ENCODE data around the gene GPR179.
A peak's percentile ranks its signal among the peaks of the same experiment; 100 is the strongest.
"Not testable (repeated sequence)": the region's sequence is repeated elsewhere in the genome, so short reads cannot be mapped to it uniquely, and the experiment has no call there.

Gene GPR179

GRCh38 chr17:38322897-38323296 lies 20.9 kb downstream of the GPR179 start:
- no peak for DNase-seq

- peak; percentile 81 for DNase-seq
Measured at GRCh38 chr17:38322156-38322779, 21.5 kb downstream of the GPR179 start.

- DNase-seq: no peak
Measured at GRCh38 chr17:38320482-38320881, 23.3 kb downstream of the GPR179 start.

- DNase-seq: no peak
Measured at GRCh38 chr17:38317081-38317480, 26.7 kb downstream of the GPR179 start.

DNA sequence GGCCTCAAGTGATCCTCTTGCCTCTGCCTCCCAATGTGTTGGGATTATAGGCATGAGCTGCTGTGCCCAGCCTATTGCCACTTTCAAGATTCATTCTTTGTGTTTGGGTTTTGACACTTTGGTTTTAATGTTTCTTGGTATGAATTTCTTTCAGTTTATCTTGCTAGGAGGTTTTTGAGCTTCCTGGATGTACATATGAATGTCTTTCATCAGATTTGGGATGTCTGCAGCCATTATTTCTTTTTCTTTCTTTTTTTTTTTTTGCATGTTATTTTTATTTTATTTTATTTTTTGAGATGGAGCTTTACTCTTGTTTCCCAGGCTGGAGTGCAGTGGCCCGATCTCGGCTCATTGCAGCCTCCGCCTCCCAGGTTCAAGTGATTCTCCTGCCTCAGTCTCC lies 28.3 kb downstream of the GPR179 start:
- DNase-seq: no peak

- DNase-seq: peak; percentile 97
Measured at GRCh38 chr17:38296834-38297517, 46.8 kb downstream of the GPR179 start, which contains the start of gene MRPL45. Gene MRPL45 (plus strand): TSS chr17:38297168. CDS start chr17:38297184, 16 bp downstream.

DNA sequence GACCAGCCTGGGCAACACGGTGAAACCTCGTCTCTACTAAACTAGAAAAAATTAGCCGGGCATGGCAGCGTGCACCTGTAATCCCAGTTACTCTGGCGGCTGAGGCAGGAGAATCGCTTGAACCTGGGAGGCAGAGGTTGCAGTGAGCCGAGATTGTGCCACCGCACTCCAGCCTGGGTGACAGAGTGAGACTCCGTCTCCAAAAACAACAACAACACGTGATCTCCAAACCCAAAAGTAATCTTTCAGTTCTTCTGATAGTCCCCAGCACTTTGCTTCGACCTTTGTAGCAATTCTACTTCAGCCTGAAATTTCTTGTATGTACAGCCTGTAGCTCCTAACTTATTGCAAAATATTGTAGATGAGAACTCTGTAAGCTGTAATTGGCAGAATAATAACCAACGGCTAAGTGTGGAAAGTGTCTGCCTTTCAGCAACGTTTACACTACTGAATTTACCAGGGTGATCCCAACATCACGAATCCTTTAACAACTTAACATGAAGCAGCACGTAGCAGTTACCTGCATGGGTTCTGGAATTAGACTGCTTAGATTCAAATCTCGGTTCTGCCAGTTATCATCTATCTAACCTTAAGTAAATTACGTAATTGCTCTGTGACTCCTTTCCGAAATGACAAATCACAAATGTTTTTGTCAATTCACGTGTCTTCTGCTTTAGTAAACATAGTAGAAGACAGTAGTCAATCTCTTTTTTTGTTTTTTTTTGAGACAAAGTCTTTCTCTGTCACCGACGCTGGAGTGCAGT lies 48.0 kb downstream of the GPR179 start:
- not testable (repeated sequence) for DNase-seq

GRCh38 chr17:38289760-38290159 lies 54.0 kb downstream of the GPR179 start:
- not testable (repeated sequence) for DNase-seq

- DNase-seq: not testable (repeated sequence)
Measured at GRCh38 chr17:38288217-38288827, 55.4 kb downstream of the GPR179 start.

- peak; percentile 48 for DNase-seq
Measured at GRCh38 chr17:38286501-38287091, 57.2 kb downstream of the GPR179 start.

- not testable (repeated sequence) for DNase-seq
Measured at GRCh38 chr17:38285994-38286393, 57.8 kb downstream of the GPR179 start.

Measured in stimulated activated CD4-positive, alpha-beta T cell treated with anti-CD3 and anti-CD28 coated beads, Interleukin-15, amount 100 ng/mL, for 24 hours (primary cell).